SKM-1 treated with dmso at 0.1 percent for 144 hours (cell line): ENCODE results near the gene BRPF3.
A peak's percentile ranks its signal among the peaks of the same experiment; 100 is the strongest.

Experiments
- DNase-seq: peaks from one replicate; lab custom pipeline; 2025; ENCODE audit not compliant: unreplicated experiment; lab: John Stamatoyannopoulos, UW

Gene BRPF3

GRCh38 chr6:36266913-36267644 lies 70.5 kb downstream of the BRPF3 start:
- no peak for DNase-seq

GRCh38 chr6:36267731-36268477 lies 71.4 kb downstream of the BRPF3 start:
- DNase-seq: no peak

DNA sequence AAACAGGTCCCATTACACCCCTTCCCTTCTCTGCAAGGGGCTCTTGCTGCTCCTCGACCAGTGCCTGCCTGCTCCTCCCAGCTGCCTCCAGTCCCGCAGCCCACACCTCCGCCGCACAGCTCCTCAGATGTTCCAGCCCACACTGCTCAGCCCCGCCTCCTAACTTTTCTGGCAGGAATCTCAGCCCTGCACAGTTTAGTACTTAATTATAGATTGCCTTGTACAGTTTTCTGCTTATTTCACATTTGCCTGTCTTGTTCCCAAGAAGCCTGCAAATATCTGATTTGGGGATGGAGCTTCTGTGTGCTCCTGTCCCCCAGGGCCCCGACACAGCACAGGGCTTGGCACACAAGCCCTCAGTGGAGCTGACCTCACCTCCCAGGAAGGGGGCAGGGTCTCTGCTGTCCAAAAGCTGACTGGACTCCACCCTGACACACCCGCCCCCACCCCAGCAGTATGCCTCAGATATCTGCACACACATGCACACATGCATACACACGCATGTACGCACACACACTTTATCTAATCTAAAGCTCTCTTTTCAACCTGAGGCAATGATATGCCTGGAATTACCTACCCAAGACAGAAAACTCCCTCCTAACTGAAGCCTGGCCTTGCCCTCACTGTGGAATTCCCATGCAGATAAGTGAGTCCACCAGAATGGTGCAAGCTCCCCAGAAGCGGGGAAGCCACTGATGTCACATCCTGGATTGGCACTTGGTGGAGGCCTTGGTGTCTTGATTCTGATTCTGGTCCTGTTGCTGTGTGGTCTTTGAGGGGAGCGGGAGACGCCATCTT lies 72.1 kb downstream of the BRPF3 start:
- no peak for DNase-seq

DNA sequence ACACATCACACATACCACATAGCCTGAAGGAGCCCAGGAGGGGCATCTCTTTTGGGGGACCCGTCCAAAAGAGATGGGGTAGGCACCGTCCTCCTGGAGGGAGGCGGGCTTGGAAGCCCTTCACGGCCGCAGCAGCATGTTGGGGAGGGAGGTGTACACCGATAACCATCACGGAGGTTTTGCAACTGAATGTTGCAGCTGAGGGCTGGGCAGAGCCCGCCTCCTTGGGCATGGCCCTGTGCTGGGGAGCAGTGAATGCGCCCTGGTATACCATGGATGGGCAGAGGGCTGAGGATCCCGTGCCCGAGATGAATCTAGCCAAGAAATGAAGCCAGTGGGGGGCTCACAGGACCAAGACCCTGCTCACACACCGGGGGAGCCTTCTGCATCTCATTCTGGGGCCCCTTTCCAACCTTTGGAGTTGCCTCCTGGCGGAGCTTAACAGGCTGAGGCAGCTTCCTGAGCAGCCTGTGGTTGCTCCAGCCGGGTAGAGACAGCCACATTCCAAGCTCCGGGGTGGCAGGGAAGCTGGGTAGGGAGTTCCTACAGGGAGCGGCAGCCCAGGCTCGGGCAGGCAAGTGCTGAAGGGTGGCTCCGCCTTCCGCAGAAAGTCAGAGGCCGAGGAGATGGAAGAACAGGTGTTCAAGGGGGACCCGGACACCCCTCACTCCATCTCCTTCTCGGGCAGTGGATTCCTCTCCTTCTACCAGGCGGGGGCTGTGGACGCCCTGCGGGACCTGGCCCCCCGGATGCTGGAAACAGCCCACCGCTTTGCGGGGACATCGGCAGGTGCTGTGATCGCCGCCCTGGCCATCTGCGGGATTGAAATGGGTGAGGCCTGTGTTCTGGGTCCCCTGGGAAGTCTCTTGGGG lies 73.5 kb downstream of the BRPF3 start, which contains the start of gene PNPLA1:
PNPLA1 (plus strand) TSS at position 227 of the 872 bp plus-strand sequence; CDS start at position 627, 400 bp downstream.
- no peak for DNase-seq

DNA sequence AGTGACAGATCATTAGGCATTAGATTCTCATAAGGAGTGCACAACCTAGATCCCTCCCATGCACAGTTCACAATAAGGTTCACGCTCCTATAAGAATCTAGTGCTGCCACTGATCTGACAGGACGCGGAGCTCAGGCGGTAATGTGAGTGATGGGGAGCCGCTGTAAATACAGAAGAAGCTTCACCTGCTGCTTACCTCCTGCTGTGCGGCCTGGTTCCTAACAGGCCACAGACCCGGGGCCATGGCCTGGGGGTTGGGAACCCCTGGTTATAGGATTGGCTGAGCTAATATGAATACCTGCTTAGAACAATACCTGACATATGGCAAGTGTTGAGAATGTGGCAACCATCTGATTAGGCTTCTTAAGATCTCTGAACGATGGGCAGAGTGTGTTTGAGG lies 75.7 kb downstream of the BRPF3 start:
- DNase-seq: no peak

DNA sequence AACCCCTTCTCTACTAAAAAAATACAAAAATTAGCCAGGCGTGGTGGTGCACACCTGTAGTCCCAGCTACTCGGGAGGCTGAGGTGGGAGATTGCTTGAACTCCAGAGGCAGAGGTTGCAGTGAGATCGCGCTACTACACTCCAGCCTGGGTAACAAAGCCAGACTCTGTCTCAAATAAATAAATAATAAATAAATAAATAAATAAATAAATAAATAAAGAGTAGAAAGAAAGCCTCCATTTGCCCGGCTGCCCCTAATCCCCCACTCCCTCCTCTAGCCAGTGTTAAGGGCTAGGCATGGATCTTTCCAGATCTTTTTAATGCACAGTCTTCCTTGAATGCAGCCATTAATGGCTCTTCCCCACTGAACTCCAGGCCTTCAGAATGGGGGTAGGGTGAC lies 76.5 kb downstream of the BRPF3 start:
- no peak for DNase-seq

- DNase-seq: no peak
Observed at GRCh38 chr6:36273802-36274514, 77.4 kb downstream of the BRPF3 start.

DNA sequence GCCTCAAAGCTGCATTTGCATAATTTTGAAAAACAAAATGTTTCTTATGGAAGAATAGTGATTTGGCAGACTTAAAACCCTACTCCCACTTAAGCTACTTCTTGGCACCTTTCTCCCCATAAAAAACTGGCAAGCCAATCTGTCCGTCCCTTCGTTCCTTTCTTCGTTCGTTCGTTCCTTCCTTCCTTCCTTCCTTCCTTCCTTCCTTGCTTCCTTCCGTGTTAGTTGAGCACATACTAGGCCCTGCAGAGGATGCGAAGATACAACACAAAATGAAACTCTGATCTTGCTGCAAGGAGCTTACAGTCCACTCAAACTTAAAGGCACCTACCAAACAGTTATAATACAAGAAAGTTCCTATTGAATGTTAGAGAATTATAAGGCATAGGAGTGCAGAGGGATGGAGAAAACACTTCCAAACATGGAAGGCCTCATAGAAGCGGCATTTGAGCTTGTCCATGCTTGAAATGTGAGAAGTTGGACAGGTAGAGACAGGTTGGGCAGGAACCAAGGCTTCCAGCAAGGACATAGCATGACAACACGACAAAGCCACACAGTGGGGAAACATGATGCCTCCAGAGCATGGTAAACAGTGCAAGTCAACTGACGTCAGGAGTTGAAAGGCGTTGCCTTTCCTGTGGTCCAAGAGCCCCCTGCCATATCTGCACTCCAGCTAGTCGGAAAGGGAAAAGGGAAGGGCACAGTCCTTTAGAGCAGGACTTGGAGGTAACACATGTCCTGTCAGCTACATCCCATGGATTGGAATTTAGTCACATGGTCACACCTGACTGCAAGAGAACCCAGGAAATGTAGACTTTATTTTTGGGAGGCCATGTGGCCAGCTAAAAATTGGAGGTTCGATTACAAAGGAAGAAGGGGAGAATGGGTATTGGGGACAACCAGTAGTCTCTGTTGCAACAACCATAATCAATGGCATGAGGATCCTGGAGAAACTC lies 80.3 kb downstream of the BRPF3 start:
- no peak for DNase-seq

GRCh38 chr6:36277946-36278470 lies 81.5 kb downstream of the BRPF3 start:
- DNase-seq: no peak

DNA sequence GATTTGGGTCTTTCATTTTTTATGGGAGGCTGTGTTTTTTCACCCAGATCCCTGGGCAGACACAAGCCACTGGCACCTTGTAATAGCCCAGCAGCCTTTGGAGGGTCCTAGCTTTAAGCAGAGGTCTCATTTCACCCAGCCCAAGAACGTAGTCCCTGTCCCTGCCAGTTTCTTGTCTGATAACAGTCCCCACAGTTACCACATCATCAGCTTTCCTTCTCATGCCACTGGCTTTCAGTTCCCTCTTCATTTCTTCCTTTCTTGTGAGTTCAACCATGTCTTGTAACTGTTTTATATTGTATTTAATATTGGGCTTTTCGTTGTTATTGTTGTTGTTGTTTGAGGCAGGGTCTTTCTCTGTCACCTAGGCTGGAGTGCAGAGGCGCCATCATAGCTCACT lies 83.9 kb downstream of the BRPF3 start:
- DNase-seq: peak; percentile 35

GRCh38 chr6:36280983-36281382 lies 84.4 kb downstream of the BRPF3 start:
- no peak for DNase-seq
